Endothelial cell of umbilical vein (primary cell): ENCODE results near the gene NCKAP5. TPM values are rescaled to one million over a fixed set of nuclear protein-coding genes. Genes with fewer than 3 reads are reported as not detected.

Experiments used
- BruUV-seq: library from RNA; stranded (reverse); fragments of 400-500 nt; replicated peaks from 2 replicates; lab custom pipeline; 2021; lab: Mats Ljungman, UMichigan
- CTCF ChIA-PET: fragments of 300-600, 350-600 bp; sonication (Branson Sonifier 250); formaldehyde crosslinking; loops from one replicate; lab custom pipeline; 2021; ENCODE audit warnings: antibody characterized with exemption, inconsistent platforms; lab: Charles Lee
- POLR2A ChIA-PET: fragments of 300-600, 350-600 bp; sonication (Branson Sonifier 250); formaldehyde crosslinking; loops from one replicate; lab custom pipeline; 2021; ENCODE audit warnings: antibody characterized with exemption, inconsistent platforms; lab: Charles Lee
- DNase-seq: peaks from one replicate; pipeline ENCODE4 v3.0.0-alpha.2; 2011; ENCODE audit warnings: low read depth, low spot score
- FAIRE-seq: peaks from 2 replicates; lab custom pipeline; 2011; peaks lifted over from hg19 to GRCh38; lab: Jason Lieb, UNC
- H2AFZ ChIP-seq: 2 replicates; pipeline ENCODE4 v1.6.0; 2012; ENCODE audit warnings: low read depth, low read length, control low read depth, inconsistent platforms
- H3K27ac ChIP-seq: 2 replicates; pipeline ENCODE4 v1.5.1; 2011; ENCODE audit warnings: low read depth, mild to moderate bottlenecking, control low read depth, low read length, moderate library complexity; ENCODE audit not compliant: insufficient read depth
- H3K27me3 ChIP-seq, 2 experiments: 2 replicates each; pipeline versions ENCODE4 v1.6.0 to v1.6.1; 2011; ENCODE audit warnings: low read length in 2 of 2, mixed read lengths in 1 of 2; ENCODE audit not compliant: control insufficient read depth in 2 of 2, insufficient read depth in 2 of 2
- H3K36me3 ChIP-seq, 2 experiments: 2 replicates in 1 of 2; 3 replicates in 1 of 2; pipeline ENCODE4 v1.5.1; 2011; ENCODE audit warnings: low read length in 2 of 2, mild to moderate bottlenecking in 1 of 2, moderate library complexity in 1 of 2; ENCODE audit not compliant: control insufficient read depth in 2 of 2, insufficient read depth in 2 of 2; ENCODE audit errors: extremely low read depth in 1 of 2
- H3K4me1 ChIP-seq: 3 replicates; pipeline ENCODE4 v1.5.1; 2011; ENCODE audit warnings: mild to moderate bottlenecking, low read length; ENCODE audit not compliant: control insufficient read depth, insufficient read depth; ENCODE audit errors: extremely low read depth
- H3K4me2 ChIP-seq: 2 replicates; pipeline ENCODE4 v1.6.1; 2011; ENCODE audit warnings: low read length, control low read depth, mixed read lengths; ENCODE audit not compliant: insufficient read depth
- H3K4me3 ChIP-seq, 3 experiments: fragments of 200-600 bp in 1 of 3; sonication (generic), shearing (Covaris generic) in 1 of 3; replicated peaks in 1 of 3; 2 replicates each; pipeline ENCODE4 v1.5.1; 2011 to 2016; ENCODE audit warnings: control low read depth in 3 of 3, low read length in 3 of 3, mild to moderate bottlenecking in 2 of 3, inconsistent platforms in 1 of 3, low read depth in 1 of 3, moderate library complexity in 1 of 3; ENCODE audit not compliant: insufficient read depth in 1 of 3
- H3K79me2 ChIP-seq: 2 replicates; pipeline ENCODE4 v1.6.0; 2012; ENCODE audit warnings: low read length, inconsistent platforms; ENCODE audit not compliant: control insufficient read depth, insufficient read depth
- H3K9ac ChIP-seq: replicated peaks from 2 replicates; pipeline ENCODE3; 2011; ENCODE audit warnings: low read length, control low read depth; ENCODE audit not compliant: insufficient read depth; ENCODE audit errors: extremely low read depth
- H3K9me1 ChIP-seq: replicated peaks from 3 replicates; pipeline ENCODE4 v1.6.0; 2011; ENCODE audit warnings: mild to moderate bottlenecking, low read length; ENCODE audit not compliant: control insufficient read depth, insufficient read depth; ENCODE audit errors: extremely low read depth
- H3K9me3 ChIP-seq: replicated peaks from 2 replicates; pipeline ENCODE4 v1.5.1; 2012; ENCODE audit warnings: low read length, inconsistent platforms; ENCODE audit not compliant: control insufficient read depth, insufficient read depth
- H4K20me1 ChIP-seq: replicated peaks from 2 replicates; pipeline ENCODE3; 2011; ENCODE audit warnings: mild to moderate bottlenecking, low read length; ENCODE audit not compliant: control insufficient read depth, insufficient read depth; ENCODE audit errors: extremely low read depth
- CTCF ChIP-seq, 2 donors: IDR thresholded peaks; 1 replicate in 1 of 2; 2 replicates in 1 of 2; pipeline ENCODE4 v1.5.1; 2011; ENCODE audit warnings: low read length in 2 of 2, mild to moderate bottlenecking in 2 of 2, moderate library complexity in 2 of 2, control low read depth in 1 of 2, inconsistent platforms in 1 of 2, low read depth in 1 of 2; ENCODE audit not compliant: insufficient read depth in 1 of 2; ENCODE audit errors: extremely low read depth in 1 of 2
- EZH2 ChIP-seq: IDR thresholded peaks from 2 replicates; pipeline ENCODE4 v1.6.1; 2012; ENCODE audit warnings: borderline replicate concordance, low read depth, mild to moderate bottlenecking, moderate library complexity, low read length, inconsistent platforms; ENCODE audit not compliant: severe bottlenecking
- FOS ChIP-seq: IDR thresholded peaks from 2 replicates; pipeline ENCODE4 v1.6.1; 2011; ENCODE audit warnings: mild to moderate bottlenecking, low read length, moderate library complexity, borderline replicate concordance; ENCODE audit not compliant: insufficient read depth
- GATA2 ChIP-seq: IDR thresholded peaks from 2 replicates; pipeline ENCODE4 v1.7.0; 2011; ENCODE audit warnings: low read depth, mild to moderate bottlenecking, moderate library complexity, mixed read lengths, low read length; ENCODE audit not compliant: insufficient read length, insufficient read depth
- JUN ChIP-seq: IDR thresholded peaks from 2 replicates; pipeline ENCODE4 v1.6.1; 2011; ENCODE audit warnings: borderline replicate concordance, low read depth; ENCODE audit not compliant: insufficient read length, insufficient read depth
- MAX ChIP-seq: IDR thresholded peaks from 2 replicates; pipeline ENCODE4 v1.6.1; 2011; ENCODE audit not compliant: insufficient read depth, insufficient read length
- MYC ChIP-seq: IDR thresholded peaks from one replicate; pipeline ENCODE4 v1.6.1; 2011; ENCODE audit warnings: mild to moderate bottlenecking, low read depth, low read length
- POLR2A ChIP-seq: IDR thresholded peaks from 2 replicates; pipeline ENCODE4 v1.6.1; 2012; ENCODE audit warnings: low read depth, mild to moderate bottlenecking, control low read depth, low read length
- POLR2AphosphoS5 ChIP-seq: IDR thresholded peaks from 2 replicates; pipeline ENCODE4 v1.6.1; 2012; ENCODE audit warnings: low read depth, mild to moderate bottlenecking, control low read depth, low read length, moderate library complexity; ENCODE audit not compliant: insufficient read depth
- dilution Hi-C: fragments of 300-500 bp; cut with MboI; formaldehyde crosslinking; loops from one replicate; pipeline ENCODE4 v1.15.0; 2019; ENCODE audit warnings: low sequenced_read_pairs; ENCODE audit not compliant: extremely low pct_ligation_motif_present
- intact Hi-C: fragments of 100-400 bp; cut with micrococcal nuclease; formaldehyde crosslinking; loops from one replicate; pipeline ENCODE4 v1.10.0; 2022
- polyA plus RNA-seq, 4 experiments: library from polyadenylated mRNA; depleted of rRNA in 3 of 4; stranded (reverse) in 3 of 4; unstranded in 1 of 4; fragments of >200 nt; gene quantifications; 2 replicates each; pipeline versions ENCODE4 v1.2.1 to v1.2.3, GENCODE V29; 2011 to 2012; ENCODE audit warnings: missing spikeins in 1 of 4
- total RNA-seq: library from RNA; stranded (reverse); gene quantifications from 2 replicates; pipeline ENCODE4 v1.2.3, GENCODE V29; 2021

Gene NCKAP5
- total and polyA plus RNA-seq, 2 donors (not counting 3 experiments of a cell fraction or from before 2014, with no cell fraction given) = 0.47 to 3.3 TPM

- POLR2A ChIA-PET = no interaction called here
- Histone ChIP-seq H3K36me3 (no peaks in the 10 kb centered on the region), H2AFZ (no peak overlapping the region), H3K79me2 (no peaks in the 10 kb centered on the region), H3K27me3 (no peaks in the 10 kb centered on the region), H3K9me1 (no peaks in the 10 kb centered on the region), H3K27ac (no peak overlapping the region), H3K9ac (no peak overlapping the region), H3K4me3 (no peak overlapping the region), H3K9me3 (no peaks in the 10 kb centered on the region), H4K20me1 (no peaks in the 10 kb centered on the region), H3K4me2 (no peak overlapping the region), H3K4me1 (no peaks in the 10 kb centered on the region)
- no TSS peak for BruUV-seq
- CTCF ChIA-PET = no interaction called here
- DNase-seq (peak; percentile 1), FAIRE-seq (no peak)
- intact Hi-C loops (no loop called here), dilution Hi-C loops (no loop called here)
- TF ChIP-seq FOS (no peak), EZH2 (no peak), MAX (no peak), CTCF (IDR thresholded peaks at IDR 0.05; ENCODE audit: extremely low read depth in 1 of 2, insufficient read depth in 1 of 2, low read depth in 1 of 2, low read length in 2 of 2) (no peak), JUN (no peak), POLR2A (no peak), GATA2 (no peak), POLR2AphosphoS5 (no peak), MYC (no peak)
These were observed 504.5 kb downstream of the NCKAP5 start for GRCh38 chr2:133063775-133064174.
